Measurements from ENCODE around the gene STXBP1. TPM values are rescaled to one million over a fixed set of nuclear protein-coding genes. Genes with fewer than 3 reads are reported as not detected.
A peak's percentile ranks its signal among the peaks of the same experiment; 100 is the strongest.

STXBP1 gene
- total RNA-seq, 1 donor from 2014 or later = 23.4 TPM

GRCh38 chr9:127599550-127599891, 12.6 kb upstream of the STXBP1 start:
- Mint-ChIP-seq H3K4me3 (ENCODE audit: low read depth) (no peak overlapping the region), H3K4me1 (ENCODE audit: low read depth) (peaks cover 2% of the 10 kb centered on the region), H3K36me3 (ENCODE audit: insufficient read depth) (no peaks in the 10 kb centered on the region), H3K27ac (no peak overlapping the region), H3K27me3 (peaks cover 3% of the 10 kb centered on the region), H3K9me3 (ENCODE audit: low read depth) (no peaks in the 10 kb centered on the region)
- no peak for TF ChIP-seq CTCF (IDR thresholded peaks at IDR 0.05; ENCODE audit: unreplicated experiment)
- DNase-seq (ENCODE audit: low spot score, unreplicated experiment) = no peak

DNA sequence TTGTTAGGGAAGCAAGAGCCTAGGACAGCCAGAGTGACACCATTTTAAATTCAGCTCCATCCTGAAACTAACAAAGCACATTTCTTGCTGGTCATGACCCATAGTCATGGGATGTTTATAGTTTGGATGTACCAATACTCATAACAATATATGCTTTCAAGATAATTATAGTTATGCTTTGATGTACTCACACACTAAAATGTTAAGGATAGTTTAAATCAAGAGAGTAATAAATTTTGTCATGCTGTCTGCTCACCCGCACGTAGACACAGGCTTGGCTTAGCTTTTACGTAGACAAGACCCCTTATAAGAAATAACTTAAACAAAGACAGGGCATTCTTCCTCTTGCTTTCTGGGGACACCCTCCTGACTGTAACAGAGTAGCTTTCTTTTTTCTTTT, 8.9 kb upstream of the STXBP1 start:
- H3K4me1 Mint-ChIP-seq (ENCODE audit: low read depth) = peaks cover 8% of the 10 kb centered on the region
- no peak for TF ChIP-seq CTCF (IDR thresholded peaks at IDR 0.05; ENCODE audit: unreplicated experiment)
- H3K9me3 Mint-ChIP-seq (ENCODE audit: low read depth) = no peaks in the 10 kb centered on the region
- DNase-seq (ENCODE audit: low spot score, unreplicated experiment) = no peak
- no peaks in the 10 kb centered on the region for H3K36me3 Mint-ChIP-seq (ENCODE audit: insufficient read depth)
- peaks cover 3% of the 10 kb centered on the region for H3K27me3 Mint-ChIP-seq
- H3K4me3 Mint-ChIP-seq (ENCODE audit: low read depth) = no peak overlapping the region
- H3K27ac Mint-ChIP-seq = no peak overlapping the region

GRCh38 chr9:127606043-127606442, 6.0 kb upstream of the STXBP1 start:
- peaks cover 24% of the 10 kb centered on the region for H3K27me3 Mint-ChIP-seq
- H3K36me3 Mint-ChIP-seq (ENCODE audit: insufficient read depth) = no peaks in the 10 kb centered on the region
- H3K27ac Mint-ChIP-seq = no peak overlapping the region
- peaks cover 8% of the 10 kb centered on the region for H3K4me1 Mint-ChIP-seq (ENCODE audit: low read depth)
- no peak for TF ChIP-seq CTCF (IDR thresholded peaks at IDR 0.05; ENCODE audit: unreplicated experiment)
- H3K4me3 Mint-ChIP-seq (ENCODE audit: low read depth) = no peak overlapping the region
- no peaks in the 10 kb centered on the region for H3K9me3 Mint-ChIP-seq (ENCODE audit: low read depth)
- DNase-seq (ENCODE audit: low spot score, unreplicated experiment) = no peak

DNA sequence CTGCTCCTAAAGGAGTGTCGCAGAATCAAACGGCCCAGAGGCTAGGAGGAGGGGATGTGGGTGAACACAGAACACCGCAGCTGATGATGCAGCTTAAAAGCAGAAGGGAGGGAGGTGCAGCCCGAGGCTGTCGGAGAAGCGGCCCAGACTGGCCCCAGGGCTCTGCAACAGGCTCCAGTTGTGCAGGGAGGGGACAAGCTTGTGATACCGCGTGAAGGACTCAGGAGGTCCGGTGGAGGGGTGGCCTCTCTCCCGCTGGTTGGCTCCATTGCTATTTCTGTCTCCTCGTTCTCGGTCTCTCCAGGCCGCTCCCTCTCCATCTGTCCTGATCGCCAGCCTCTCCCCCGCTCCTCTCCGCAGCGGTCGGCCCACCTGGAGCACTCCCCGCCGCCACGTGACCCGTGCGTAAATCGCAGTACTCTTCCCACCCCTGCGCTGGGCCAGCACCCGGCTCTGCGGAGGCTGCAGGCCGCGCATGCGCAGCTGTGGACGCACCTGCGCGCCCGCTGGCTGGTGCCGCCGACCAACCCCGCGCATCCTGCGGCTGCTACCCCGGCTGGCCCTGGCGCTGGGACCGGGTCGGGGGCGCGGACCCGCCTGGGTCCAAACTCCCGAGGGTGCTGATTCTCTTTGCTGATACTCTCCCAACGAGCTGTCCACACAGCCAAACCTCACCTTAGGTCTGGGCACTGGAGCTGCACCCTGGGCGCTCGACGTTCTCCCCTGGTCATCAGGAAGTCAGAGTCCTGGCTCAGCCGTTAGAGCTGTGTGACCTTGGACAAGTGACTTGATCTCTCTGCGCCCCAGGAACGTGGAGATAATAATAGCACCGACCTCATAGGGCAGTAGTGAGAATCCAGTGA, 3.7 kb upstream of the STXBP1 start:
- TF ChIP-seq CTCF (IDR thresholded peaks at IDR 0.05; ENCODE audit: unreplicated experiment) = no peak
- H3K9me3 Mint-ChIP-seq (ENCODE audit: low read depth) = no peaks in the 10 kb centered on the region

GRCh38 chr9:127611603-127611898, 526 bp upstream of the STXBP1 start:
- Mint-ChIP-seq H3K27me3 (peaks cover 50% of the 10 kb centered on the region), H3K9me3 (ENCODE audit: low read depth) (no peaks in the 10 kb centered on the region), H3K4me1 (ENCODE audit: low read depth) (peaks cover 18% of the 10 kb centered on the region), H3K36me3 (ENCODE audit: insufficient read depth) (no peaks in the 10 kb centered on the region), H3K4me3 (ENCODE audit: low read depth) (peak overlapping the region; percentile 83), H3K27ac (peak overlapping the region; percentile 85)
- DNase-seq (ENCODE audit: low spot score, unreplicated experiment) = no peak
- TF ChIP-seq CTCF (IDR thresholded peaks at IDR 0.05; ENCODE audit: unreplicated experiment) = no peak

More for the DNA sequence above, 3.7 kb upstream of the STXBP1 start:
- H3K36me3 Mint-ChIP-seq (ENCODE audit: insufficient read depth) = no peaks in the 10 kb centered on the region
- H3K4me3 Mint-ChIP-seq (ENCODE audit: low read depth) = peak overlapping the region; percentile 77
- H3K4me1 Mint-ChIP-seq (ENCODE audit: low read depth) = peaks cover 12% of the 10 kb centered on the region
- H3K27me3 Mint-ChIP-seq = peaks cover 34% of the 10 kb centered on the region
- peak overlapping the region; percentile 49 for H3K27ac Mint-ChIP-seq
- peak; percentile 76 for DNase-seq (ENCODE audit: low spot score, unreplicated experiment)

All from progenitor cell of endocrine pancreas (in vitro differentiated cells).